Measurements from ENCODE around the gene RGS3.

RGS3 gene

GRCh38 chr9:113514061-113514460 is 50.5 kb downstream of the RGS3 start:
- no peak for DNase-seq

DNA sequence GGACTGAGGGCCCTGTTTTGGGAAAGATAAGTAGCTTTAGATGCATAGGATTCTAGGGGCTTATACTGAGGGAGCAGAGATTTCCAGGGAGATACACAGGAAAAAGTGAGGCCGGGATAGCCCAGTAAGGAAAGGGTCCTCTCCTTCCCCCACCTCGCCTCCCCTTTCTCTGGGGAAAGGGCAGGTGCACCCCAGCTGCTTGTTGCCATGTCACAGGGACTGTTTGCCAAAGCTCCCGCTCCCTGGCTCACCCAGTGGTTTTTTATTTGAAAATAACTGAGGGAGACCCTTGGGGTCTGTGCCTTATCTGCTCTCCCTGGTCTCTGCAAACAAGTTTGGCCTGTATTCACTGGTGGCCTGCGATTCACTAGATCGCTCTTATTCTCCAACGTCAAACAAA is 51.2 kb downstream of the RGS3 start:
- DNase-seq: no peak

DNA sequence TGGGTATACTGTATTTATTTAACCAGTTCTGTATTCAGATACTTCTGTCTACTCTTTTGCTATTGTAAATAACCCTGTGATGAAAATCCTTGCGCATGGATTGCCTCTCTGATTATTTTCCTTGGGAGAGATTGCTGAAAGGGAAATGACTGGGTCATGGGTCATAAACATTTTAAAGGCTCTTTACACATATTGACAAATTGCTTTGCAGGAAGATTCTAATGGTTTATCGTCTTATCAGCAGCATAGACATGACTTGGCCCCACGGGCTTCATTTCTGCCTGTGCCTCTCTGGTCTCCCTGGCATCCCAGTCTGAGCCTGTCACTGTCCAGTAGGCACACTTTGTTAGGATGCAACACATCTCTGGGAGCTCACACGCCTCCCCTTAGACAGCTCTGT is 52.3 kb downstream of the RGS3 start:
- DNase-seq: no peak

DNA sequence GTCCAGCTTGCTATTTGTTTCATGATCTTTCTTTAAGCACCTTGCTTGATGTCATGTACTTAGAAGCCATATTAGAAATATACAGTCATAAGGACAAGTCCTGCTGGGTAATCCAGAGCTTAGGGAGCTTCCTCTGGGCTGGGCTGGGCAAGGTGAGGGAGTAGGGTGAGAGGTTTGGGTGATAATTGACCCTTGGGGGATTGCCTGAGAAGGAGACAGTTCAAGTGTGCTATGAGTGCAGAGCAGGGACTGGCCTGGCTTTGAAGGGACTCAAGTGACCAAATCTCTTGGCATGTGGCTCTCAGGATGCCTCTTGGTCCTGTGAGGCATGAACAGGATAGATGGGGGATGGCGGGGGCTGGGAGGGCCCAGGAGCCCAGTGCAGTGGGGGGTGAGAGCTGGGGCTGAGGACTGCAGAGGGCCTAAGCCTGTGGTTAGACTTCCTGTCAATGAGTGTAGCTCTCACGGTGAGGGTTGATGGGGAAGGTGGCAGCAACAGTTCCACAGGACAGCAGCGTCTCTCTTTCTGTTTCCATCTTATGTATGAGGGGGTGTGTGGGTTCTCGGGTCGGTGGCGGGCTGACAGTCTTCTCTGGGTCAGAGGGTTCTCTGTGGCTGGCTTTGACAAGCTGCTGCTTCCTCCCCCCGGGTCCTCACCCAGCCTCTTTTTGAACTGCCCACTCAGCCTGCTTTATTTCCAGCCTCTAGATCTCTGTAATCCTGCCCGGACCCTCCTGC is 53.5 kb downstream of the RGS3 start:
- no peak for DNase-seq

DNA sequence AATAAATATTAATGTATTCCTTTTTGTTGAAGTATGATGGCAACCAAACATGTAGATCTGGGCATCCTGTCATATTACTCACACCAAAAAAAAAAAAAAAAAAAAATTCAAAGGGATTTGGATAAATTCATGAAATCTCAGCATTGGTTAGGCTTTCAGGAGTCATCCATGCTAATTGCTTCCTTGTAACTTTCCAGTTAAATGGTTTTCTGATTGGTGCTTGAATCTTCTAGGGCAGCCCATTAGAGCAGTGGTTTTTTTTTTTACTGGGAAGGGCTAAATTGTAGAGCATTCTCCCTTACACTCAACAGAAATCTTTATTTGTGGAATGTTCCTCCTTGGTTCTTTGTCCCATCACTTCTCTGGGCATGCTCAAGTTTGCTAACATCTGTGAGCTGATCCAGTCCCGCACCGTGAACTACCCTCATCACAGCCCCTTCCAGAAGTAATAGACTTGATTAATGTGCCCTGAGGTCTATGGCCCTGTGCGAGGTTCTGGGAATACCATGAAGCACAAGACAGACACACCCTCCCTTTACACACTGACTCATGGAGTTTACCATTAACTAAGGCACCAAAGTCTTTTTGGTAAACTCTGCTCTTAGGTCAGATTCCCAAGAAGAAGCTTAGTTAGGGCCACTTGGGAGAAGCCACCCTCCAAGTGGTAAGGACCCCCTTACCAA is 56.0 kb downstream of the RGS3 start:
- no peak for DNase-seq

DNA sequence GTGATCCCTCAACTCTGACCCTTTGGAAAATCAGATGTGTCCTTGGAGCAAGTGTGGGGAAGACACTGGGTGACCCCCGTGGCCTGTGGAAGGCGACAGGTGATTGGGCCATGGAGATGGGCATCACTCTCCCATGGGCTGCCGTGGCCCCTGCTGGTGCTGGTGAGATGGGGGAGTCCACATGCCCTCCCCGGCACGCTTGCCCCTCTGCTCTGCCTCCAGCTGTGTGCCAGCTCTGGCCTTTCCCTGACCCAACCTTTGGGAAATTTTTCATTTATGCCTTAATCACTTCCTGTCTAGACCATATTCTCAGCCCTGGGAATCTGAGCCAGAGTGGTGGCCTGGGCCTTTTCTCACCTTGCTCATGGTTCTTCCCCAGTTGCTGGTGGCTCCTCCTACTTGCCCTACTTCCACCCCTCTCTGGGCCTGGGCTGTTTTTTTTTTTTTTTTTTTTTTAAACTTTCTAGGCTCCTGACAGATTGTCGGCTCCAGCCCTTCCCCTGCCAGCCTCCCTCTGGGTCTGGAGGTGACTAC is 56.6 kb downstream of the RGS3 start:
- no peak for DNase-seq

- no peak for DNase-seq
Measured at GRCh38 chr9:113521693-113522255, 58.2 kb downstream of the RGS3 start.

DNA sequence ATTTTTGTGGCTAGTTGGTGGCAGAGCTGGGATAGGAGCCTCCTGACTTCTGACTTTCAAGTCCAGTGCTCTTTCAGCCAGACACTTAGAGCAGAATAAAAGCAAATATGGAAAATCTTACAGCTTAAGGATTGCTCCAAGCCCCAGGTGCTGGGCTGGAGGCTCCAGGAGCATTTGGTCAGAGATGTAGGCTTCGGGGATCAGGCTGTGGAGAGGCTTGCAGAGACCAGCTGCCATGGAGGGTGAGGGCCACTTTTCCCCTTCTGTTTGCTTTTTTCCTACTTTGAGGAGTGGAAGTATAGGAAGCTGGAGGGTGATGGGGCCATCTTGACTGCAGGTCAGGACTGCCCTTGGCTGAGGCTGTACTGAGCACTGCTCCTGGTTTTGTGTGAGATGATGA is 58.9 kb downstream of the RGS3 start:
- DNase-seq: no peak

DNA sequence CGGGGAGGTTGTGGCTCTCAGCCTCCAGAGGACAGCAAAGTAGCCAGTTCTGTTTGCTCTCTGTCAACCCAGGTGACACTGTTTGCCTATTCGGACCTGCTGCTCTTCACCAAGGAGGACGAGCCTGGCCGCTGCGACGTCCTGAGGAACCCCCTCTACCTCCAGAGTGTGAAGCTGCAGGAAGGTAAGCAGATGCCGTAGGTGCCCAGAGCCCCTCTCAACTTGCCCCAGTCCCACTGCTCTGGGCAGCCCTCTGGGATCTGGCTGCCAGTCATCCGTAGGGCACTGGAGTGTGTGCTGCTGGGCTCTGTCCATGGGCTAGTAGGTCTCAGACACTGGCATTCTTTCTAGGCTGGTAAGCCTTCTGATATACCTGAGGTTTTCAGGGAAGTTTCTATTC is 59.3 kb downstream of the RGS3 start:
- DNase-seq: no peak

DNA sequence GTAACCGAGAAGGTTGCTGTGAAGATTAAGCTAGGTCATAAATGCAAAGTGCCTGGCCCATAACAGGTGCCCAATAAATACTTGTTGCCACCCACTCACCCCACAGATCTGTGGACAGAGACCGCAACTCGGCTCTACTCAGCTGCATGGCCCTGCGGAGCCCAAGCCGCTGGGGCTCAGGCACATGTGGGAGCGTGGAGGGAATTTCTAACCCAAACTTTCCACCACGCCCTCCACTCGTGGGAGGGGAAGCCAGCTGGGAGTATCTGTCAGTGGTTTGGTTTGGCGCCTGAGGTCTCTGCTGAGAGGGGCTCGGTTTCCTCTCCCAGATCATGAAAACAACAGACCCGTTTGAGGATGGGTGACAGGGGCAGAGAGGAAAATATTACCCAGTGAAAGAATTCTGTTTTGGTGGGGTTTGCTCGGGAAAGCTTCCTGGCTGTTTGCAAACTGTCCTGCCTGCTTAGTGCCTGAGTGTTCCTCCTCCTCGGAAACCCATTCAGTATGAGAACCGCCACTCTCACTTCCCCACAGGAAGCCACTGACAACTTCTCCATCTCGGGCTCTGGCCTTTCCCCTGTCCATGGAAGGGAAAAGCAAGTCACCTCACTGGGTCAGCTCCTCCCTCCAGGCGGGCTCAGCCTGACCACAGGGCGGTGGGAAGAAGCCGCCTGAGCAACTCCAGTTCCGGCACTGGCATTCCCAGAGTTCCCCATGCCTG is 60.1 kb downstream of the RGS3 start:
- no peak for DNase-seq

- DNase-seq: no peak
Measured at GRCh38 chr9:113524468-113524867, 60.9 kb downstream of the RGS3 start.

DNA sequence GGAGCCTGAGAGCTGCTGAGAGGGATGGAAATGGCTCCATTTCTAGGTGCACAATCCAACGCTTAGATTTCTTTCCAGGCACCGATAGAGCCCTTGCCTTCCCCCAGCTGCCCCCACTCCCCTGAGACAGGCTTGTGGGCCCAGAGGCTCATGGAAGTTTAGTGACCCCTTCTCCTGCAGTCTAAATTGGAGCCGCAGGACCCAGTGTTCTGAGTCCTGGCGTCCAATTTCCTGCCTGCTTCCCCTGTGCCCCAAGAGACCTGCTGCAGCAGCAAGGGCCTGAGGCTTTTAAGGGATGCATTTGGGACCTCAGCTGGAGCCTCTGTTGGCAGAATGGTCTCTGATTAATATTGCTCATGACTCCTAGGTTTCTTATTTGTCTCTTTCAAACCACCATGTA is 61.7 kb downstream of the RGS3 start:
- no peak for DNase-seq

DNA sequence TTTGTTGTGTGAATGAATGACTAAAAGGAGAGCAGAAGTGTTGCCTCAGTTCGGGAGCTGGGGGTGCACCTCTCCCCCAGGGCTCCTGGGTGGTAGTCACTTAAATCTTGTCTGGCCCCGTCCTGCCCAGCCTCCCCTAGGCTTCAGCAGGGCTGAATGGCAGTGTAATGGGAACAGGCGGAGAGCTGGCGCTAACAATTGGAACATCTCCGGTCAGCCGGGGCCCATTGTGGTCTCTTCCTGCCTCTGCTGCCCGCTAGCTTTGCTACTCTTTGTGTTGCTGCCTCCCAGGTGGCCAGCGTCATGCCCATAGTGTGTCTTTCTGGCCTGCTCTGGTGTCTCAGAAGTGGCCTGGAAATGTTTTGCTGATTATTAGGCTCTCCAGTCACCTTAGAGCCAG is 62.3 kb downstream of the RGS3 start:
- no peak for DNase-seq

- no peak for DNase-seq
Measured at GRCh38 chr9:113526231-113526746, 62.8 kb downstream of the RGS3 start.

DNA sequence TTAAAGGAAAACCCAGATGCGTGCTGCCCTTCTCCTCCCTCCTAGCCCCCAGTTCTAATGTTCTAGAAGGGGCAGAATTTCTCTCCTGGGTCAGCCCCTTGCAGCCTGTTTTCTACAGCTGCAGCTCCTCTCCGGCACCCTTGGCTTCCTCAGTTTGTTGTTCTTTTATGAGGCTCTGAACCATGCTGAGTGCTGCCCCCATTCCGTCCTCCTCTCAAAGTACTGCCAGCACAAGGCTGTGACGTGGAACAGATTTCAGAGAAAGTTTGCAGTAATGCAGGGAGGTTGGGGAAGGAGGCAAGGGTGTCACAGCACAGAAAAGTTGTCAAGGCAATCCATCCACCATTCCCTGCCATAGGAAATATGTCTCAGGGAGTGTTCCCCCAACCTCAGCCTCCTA is 63.3 kb downstream of the RGS3 start:
- DNase-seq: no peak

GRCh38 chr9:113528088-113528487 is 64.6 kb downstream of the RGS3 start:
- DNase-seq: no peak

GRCh38 chr9:113528811-113529210 is 65.3 kb downstream of the RGS3 start:
- DNase-seq: no peak

DNA sequence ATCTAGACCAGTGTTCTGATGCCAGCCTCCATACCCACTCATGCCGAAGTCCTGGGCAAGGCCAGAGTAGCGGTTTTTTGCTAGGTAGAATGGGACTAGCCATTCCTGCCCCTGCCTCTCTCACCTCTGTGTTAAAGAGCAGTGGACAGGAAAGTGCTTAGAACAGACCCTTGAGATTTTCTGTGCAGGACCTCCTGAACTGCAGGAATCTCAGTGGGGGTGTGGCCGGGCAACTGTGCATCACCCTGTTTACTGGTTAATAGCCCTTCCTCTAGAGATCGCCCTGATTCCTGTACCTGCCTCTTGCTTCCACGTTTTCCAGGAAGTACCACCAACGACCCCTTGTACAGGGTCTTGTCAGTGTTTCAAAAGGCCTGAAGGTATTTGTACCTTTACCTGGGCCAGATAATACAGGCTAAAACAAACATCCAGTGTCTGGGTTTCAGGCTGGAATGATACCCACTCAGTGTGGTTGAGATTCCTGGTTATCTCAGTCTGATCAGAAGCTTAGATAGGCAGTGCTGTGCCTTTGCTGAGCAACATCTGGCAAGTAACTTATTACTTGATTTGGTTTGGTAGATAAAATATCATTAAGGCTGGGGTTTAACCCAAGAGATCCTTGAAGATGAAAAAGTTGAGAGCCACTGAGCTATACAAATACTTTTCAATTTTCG is 65.9 kb downstream of the RGS3 start:
- no peak for DNase-seq

DNA sequence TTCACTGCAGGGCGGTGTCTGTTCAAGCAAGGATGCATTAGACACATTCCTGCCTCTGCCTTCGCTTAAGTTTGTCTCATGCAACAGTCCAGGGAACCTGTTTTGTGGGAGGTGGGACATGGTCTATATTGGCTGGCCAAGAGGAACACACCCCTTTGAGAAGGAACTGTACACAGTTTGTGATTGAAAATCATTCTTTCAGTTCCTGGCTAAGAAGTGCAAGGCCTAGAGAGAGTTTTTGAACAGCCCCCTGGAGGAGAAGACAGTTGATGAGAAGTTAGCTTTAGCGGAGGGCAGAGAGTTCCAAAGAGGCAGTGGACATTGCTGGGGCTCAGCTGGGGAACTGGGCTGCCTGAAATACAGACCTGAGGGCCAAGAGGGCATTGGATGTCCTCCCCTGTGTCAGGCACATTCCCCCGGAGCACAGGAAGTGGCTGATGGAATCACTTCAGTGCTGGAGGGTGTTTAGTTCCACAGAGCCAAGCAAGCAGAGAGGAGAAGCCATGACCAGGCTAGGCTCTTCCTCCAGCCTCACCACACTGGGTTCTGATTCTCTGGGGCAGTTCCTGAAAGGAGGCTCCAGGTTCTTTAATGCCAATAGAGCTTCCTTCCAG is 66.6 kb downstream of the RGS3 start:
- no peak for DNase-seq

DNA sequence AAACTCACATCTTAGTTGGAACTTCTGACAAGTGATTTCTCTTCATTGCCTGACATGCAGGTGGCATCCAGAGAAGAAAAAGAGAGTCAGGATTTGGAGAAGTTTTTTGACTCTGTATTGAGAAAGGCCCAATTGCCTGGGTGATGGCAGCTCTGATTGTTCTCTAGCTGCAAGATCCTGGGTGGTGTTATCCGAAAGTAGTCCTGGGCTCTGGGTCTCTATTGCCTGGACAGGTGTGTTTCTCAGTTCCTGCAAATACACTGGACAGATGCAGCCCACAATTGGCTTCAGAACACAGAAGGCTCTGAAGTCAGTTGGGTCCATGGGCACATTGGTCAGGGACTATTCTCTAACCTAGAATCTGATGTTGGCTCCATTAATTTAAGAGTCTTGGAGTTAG is 67.4 kb downstream of the RGS3 start:
- DNase-seq: no peak

- DNase-seq: no peak
Measured at GRCh38 chr9:113531919-113532808, 68.6 kb downstream of the RGS3 start.

Data from NCI-H345 (cell line).